WTC11 (cell line): Measurements from ENCODE around the gene LMF1. TPM values are rescaled to one million over a fixed set of nuclear protein-coding genes. Genes with fewer than 3 reads are reported as not detected.

Experiments
- ATAC-seq: fragments of 200-7000 bp; cut with Tn5 transposase; 2 replicates; pipeline ENCODE4 v1.10.0; 2021; ENCODE audit warnings: mild to moderate bottlenecking, moderate library complexity
- CTCF ChIA-PET: fragments of 300-600 bp; sonication (Branson Sonifier 250); formaldehyde crosslinking; loops from one replicate; lab custom pipeline; 2021; ENCODE audit warnings: antibody characterized with exemption; lab: Charles Lee
- POLR2A ChIA-PET: fragments of 350-600 bp; sonication (Branson Sonifier 250); formaldehyde crosslinking; loops from one replicate; lab custom pipeline; 2021; ENCODE audit warnings: antibody characterized with exemption; lab: Charles Lee
- DNase-seq: peaks from one replicate; pipeline ENCODE4 v3.0.0; 2021; ENCODE audit warnings: low spot score
- H3K27ac Mint-ChIP-seq: 2 replicates; pipeline ENCODE4 v1.8.0; 2021; ENCODE audit warnings: mixed read lengths
- H3K27me3 Mint-ChIP-seq: 2 replicates; pipeline ENCODE4 v1.8.0; 2021; ENCODE audit warnings: low read depth, mild to moderate bottlenecking, moderate library complexity, mixed read lengths
- H3K36me3 Mint-ChIP-seq: 2 replicates; pipeline ENCODE4 v1.8.0; 2021; ENCODE audit warnings: mixed read lengths
- H3K4me1 Mint-ChIP-seq: 2 replicates; pipeline ENCODE4 v1.8.0; 2022; ENCODE audit warnings: mixed read lengths
- H3K4me3 Mint-ChIP-seq: 2 replicates; pipeline ENCODE4 v1.8.0; 2021; ENCODE audit warnings: mild to moderate bottlenecking, moderate library complexity, mixed read lengths
- H3K9me3 Mint-ChIP-seq: 2 replicates; pipeline ENCODE4 v1.8.0; 2021; ENCODE audit warnings: mixed read lengths
- AR ChIP-seq: fragments of 250-450 bp; sonication (Bioruptor Pico); IDR thresholded peaks from 2 replicates; pipeline ENCODE4 v1.9.0; 2021; ENCODE audit warnings: mild to moderate bottlenecking
- CBFB ChIP-seq: sonication (generic); formaldehyde crosslinking; IDR thresholded peaks from 2 replicates; pipeline ENCODE4 v1.8.1; 2022; ENCODE audit warnings: mild to moderate bottlenecking, low read depth, missing genetic modification reagents
- CREM ChIP-seq: sonication (generic); formaldehyde crosslinking; IDR thresholded peaks from 2 replicates; pipeline ENCODE4 v1.8.1; 2022; ENCODE audit warnings: mild to moderate bottlenecking, missing genetic modification reagents, moderate library complexity
- E2F4 ChIP-seq: sonication (generic); formaldehyde crosslinking; IDR thresholded peaks from 2 replicates; pipeline ENCODE4 v1.8.1; 2022; ENCODE audit warnings: low read depth, mild to moderate bottlenecking, moderate library complexity, missing genetic modification reagents, borderline replicate concordance
- ERG ChIP-seq: fragments of 250-450 bp; sonication (Bioruptor Pico); IDR thresholded peaks from 2 replicates; pipeline ENCODE4 v1.8.0; 2021; ENCODE audit warnings: mild to moderate bottlenecking
- ESRRA ChIP-seq: sonication (generic); formaldehyde crosslinking; IDR thresholded peaks from 2 replicates; pipeline ENCODE4 v1.8.1; 2022; ENCODE audit warnings: mild to moderate bottlenecking, missing genetic modification reagents, borderline replicate concordance
- GABPB1 ChIP-seq: sonication (generic); formaldehyde crosslinking; IDR thresholded peaks from 2 replicates; pipeline ENCODE4 v1.8.1; 2023; ENCODE audit warnings: mild to moderate bottlenecking, missing genetic modification reagents
- GRHL2 ChIP-seq: fragments of 250-450 bp; sonication (Bioruptor Pico); IDR thresholded peaks from 2 replicates; pipeline ENCODE4 v1.8.0; 2022; ENCODE audit warnings: mild to moderate bottlenecking, moderate library complexity; ENCODE audit not compliant: insufficient replicate concordance, severe bottlenecking
- HMGA2 ChIP-seq: fragments of 250-450 bp; sonication (Bioruptor Pico); IDR thresholded peaks from 2 replicates; pipeline ENCODE4 v1.4.0; 2021; ENCODE audit warnings: mild to moderate bottlenecking, moderate library complexity
- JAZF1 ChIP-seq: fragments of 250-450 bp; sonication (Bioruptor Pico); IDR thresholded peaks from 2 replicates; pipeline ENCODE4 v1.9.0; 2021; ENCODE audit warnings: moderate library complexity, mild to moderate bottlenecking, inconsistent platforms
- JUN ChIP-seq: sonication (generic); formaldehyde crosslinking; IDR thresholded peaks from 2 replicates; pipeline ENCODE4 v1.8.0; 2023; ENCODE audit warnings: mild to moderate bottlenecking, missing genetic modification reagents
- MLX ChIP-seq: sonication (generic); formaldehyde crosslinking; IDR thresholded peaks from 2 replicates; pipeline ENCODE4 v1.8.1; 2023; ENCODE audit warnings: mild to moderate bottlenecking, missing genetic modification reagents, moderate library complexity
- PREB ChIP-seq: sonication (generic); formaldehyde crosslinking; IDR thresholded peaks from 2 replicates; pipeline ENCODE4 v1.8.1; 2022; ENCODE audit warnings: mild to moderate bottlenecking, missing genetic modification reagents, moderate library complexity, borderline replicate concordance
- SMAD4 ChIP-seq: sonication (generic); formaldehyde crosslinking; IDR thresholded peaks from 2 replicates; pipeline ENCODE4 v1.8.0; 2022; ENCODE audit warnings: mild to moderate bottlenecking, missing genetic modification reagents
- SOX15 ChIP-seq: fragments of 250-450 bp; sonication (Bioruptor Pico); IDR thresholded peaks from 2 replicates; pipeline ENCODE4 v1.9.0; 2021; ENCODE audit warnings: mild to moderate bottlenecking
- TCF7 ChIP-seq: sonication (generic); formaldehyde crosslinking; IDR thresholded peaks from 2 replicates; pipeline ENCODE4 v1.8.0; 2022; ENCODE audit warnings: mild to moderate bottlenecking, low read depth, missing genetic modification reagents, moderate library complexity
- ZBTB21 ChIP-seq: sonication (generic); formaldehyde crosslinking; IDR thresholded peaks from 2 replicates; pipeline ENCODE4 v1.8.1; 2023; ENCODE audit warnings: mild to moderate bottlenecking, missing genetic modification reagents, borderline replicate concordance
- ZBTB43 ChIP-seq: sonication (generic); formaldehyde crosslinking; IDR thresholded peaks from 2 replicates; pipeline ENCODE4 v1.8.1; 2023; ENCODE audit warnings: mild to moderate bottlenecking, missing genetic modification reagents
- ZNF219 ChIP-seq: sonication (generic); formaldehyde crosslinking; IDR thresholded peaks from 2 replicates; pipeline ENCODE4 v1.8.0; 2023; ENCODE audit warnings: missing genetic modification reagents, mild to moderate bottlenecking, borderline replicate concordance
- ZNF416 ChIP-seq: fragments of 250-450 bp; sonication (Bioruptor Pico); IDR thresholded peaks from 2 replicates; pipeline ENCODE4 v1.9.0; 2021; ENCODE audit warnings: mild to moderate bottlenecking, inconsistent platforms
- ZNF425 ChIP-seq: fragments of 250-450 bp; sonication (Bioruptor Pico); conservative IDR thresholded peaks from 2 replicates; pipeline ENCODE4 v1.9.0; 2021; ENCODE audit warnings: mild to moderate bottlenecking
- total RNA-seq: library from RNA; stranded (reverse); gene quantifications from 3 replicates; pipeline ENCODE4 v1.2.3, GENCODE V29; 2021

The LMF1 gene
- total RNA-seq, 1 experiment from 2014 or later = 10.5 TPM

- peaks cover 9% of the 10 kb centered on the region for H3K36me3 Mint-ChIP-seq
- TF ChIP-seq AR (CRISPR knock-in tag) (no peak), E2F4 (CRISPR knock-in tag) (no peak), PREB (CRISPR knock-in tag) (no peak), ZBTB21 (CRISPR knock-in tag) (no peak), ZNF219 (CRISPR knock-in tag) (no peak), SMAD4 (CRISPR knock-in tag) (no peak), SOX15 (CRISPR knock-in tag) (no peak), CBFB (CRISPR knock-in tag) (no peak)
- no peak overlapping the region for H3K27ac Mint-ChIP-seq
- peaks cover 17% of the 10 kb centered on the region for H3K9me3 Mint-ChIP-seq
- POLR2A ChIA-PET = no interaction called here
- H3K27me3 Mint-ChIP-seq = peaks cover 11% of the 10 kb centered on the region
- H3K4me3 Mint-ChIP-seq = no peak overlapping the region
- CTCF ChIA-PET = no interaction called here
- ATAC-seq = no peak
- DNase-seq = no peak
- H3K4me1 Mint-ChIP-seq = no peaks in the 10 kb centered on the region
Observed at GRCh38 chr16:835373-835772, 135.4 kb downstream of the LMF1 start.

GRCh38 chr16:833411-833810 lies 137.4 kb downstream of the LMF1 start:
- H3K4me1 Mint-ChIP-seq = no peaks in the 10 kb centered on the region
- H3K36me3 Mint-ChIP-seq = peaks cover 9% of the 10 kb centered on the region
- no peak for TF ChIP-seq ZBTB43
- TF ChIP-seq HMGA2 (CRISPR knock-in tag) = no peak
- no peak for TF ChIP-seq JAZF1
- no peak for TF ChIP-seq ZNF416 (CRISPR knock-in tag)
- no peak for TF ChIP-seq ESRRA (CRISPR knock-in tag)
- TF ChIP-seq MLX (CRISPR knock-in tag) = no peak
- TF ChIP-seq JUN (CRISPR knock-in tag) = no peak
- TF ChIP-seq TCF7 (CRISPR knock-in tag) = no peak
- no peak for TF ChIP-seq GRHL2
- TF ChIP-seq ZNF425 = no peak
- no peak for TF ChIP-seq ERG (CRISPR knock-in tag)
- TF ChIP-seq CREM (CRISPR knock-in tag) = no peak
- no peak for TF ChIP-seq GABPB1 (CRISPR knock-in tag)
- POLR2A ChIA-PET = no interaction called here
- no peak for ATAC-seq
- peaks cover 11% of the 10 kb centered on the region for H3K27me3 Mint-ChIP-seq
- CTCF ChIA-PET = no interaction called here
- no peak overlapping the region for H3K4me3 Mint-ChIP-seq
- peaks cover 17% of the 10 kb centered on the region for H3K9me3 Mint-ChIP-seq
- DNase-seq = no peak
- no peak overlapping the region for H3K27ac Mint-ChIP-seq
